Caki2 (cell line): ENCODE results near the gene GPR108. TPM values are rescaled to one million over a fixed set of nuclear protein-coding genes. Genes with fewer than 3 reads are reported as not detected.

Source experiments
- DNase-seq: peaks from one replicate; pipeline ENCODE4 v3.0.0-alpha.2; 2015; ENCODE audit warnings: low read depth
- in situ Hi-C: cut with HindIII; loops from 2 replicates; pipeline ENCODE4 v1.10.0; 2016; ENCODE audit warnings: low sequenced_read_pairs, low pct_unique_long_range_greater_than_20kb, mixed read lengths
- total RNA-seq: library from RNA; depleted of rRNA; stranded (reverse); fragments of >200 nt; shearing (Covaris generic); gene quantifications from 2 replicates; pipeline ENCODE4 v1.2.3, GENCODE V29; 2014; ENCODE audit warnings: low replicate concordance

Gene GPR108
- total RNA-seq, 1 experiment from 2014 or later, result 52.8 TPM

- peak; percentile 34 for DNase-seq
These were observed 3.4 kb upstream of the GPR108 start for GRCh38 chr19:6740589-6741343.

GRCh38 chr19:6739883-6740588, 2.7 kb upstream of the GPR108 start:
- DNase-seq, result peak; percentile 48
- in situ Hi-C loops, result no loop called here

More at GRCh38 chr19:6740589-6741343, 3.4 kb upstream of the GPR108 start:
- in situ Hi-C loops, result no loop called here

GRCh38 chr19:6739390-6739882, 2.1 kb upstream of the GPR108 start, which contains the start of gene TRIP10:
TSS of gene TRIP10 (plus strand) at chr19:6739680. CDS start at chr19:6739762, 82 bp downstream.
- in situ Hi-C loops, result no loop called here
- DNase-seq, result no peak

- in situ Hi-C loops, result no loop called here
- DNase-seq, result peak; percentile 41
These were observed 1.5 kb upstream of the GPR108 start for GRCh38 chr19:6738787-6739389.

GRCh38 chr19:6737873-6738786, 750 bp upstream of the GPR108 start:
- in situ Hi-C loops, result no loop called here

GRCh38 chr19:6736917-6737283, 480 bp downstream of the GPR108 start:
- DNase-seq, result no peak
- in situ Hi-C loops, result no loop called here

More at GRCh38 chr19:6737873-6738786, 750 bp upstream of the GPR108 start:
- peak; percentile 68 for DNase-seq

GRCh38 chr19:6736169-6736916, 1.0 kb downstream of the GPR108 start:
- DNase-seq, result peak; percentile 78
- in situ Hi-C loops, result no loop called here

GRCh38 chr19:6735181-6735911, 2.0 kb downstream of the GPR108 start:
- in situ Hi-C loops, result no loop called here
- DNase-seq, result no peak

GRCh38 chr19:6734096-6734696, 3.2 kb downstream of the GPR108 start:
- in situ Hi-C loops, result no loop called here
- no peak for DNase-seq

GRCh38 chr19:6733338-6734095, 3.9 kb downstream of the GPR108 start:
- DNase-seq, result no peak
- in situ Hi-C loops, result no loop called here

- in situ Hi-C loops, result no loop called here
- no peak for DNase-seq
These were observed 4.5 kb downstream of the GPR108 start for GRCh38 chr19:6732803-6733337.

GRCh38 chr19:6731822-6732221, 5.6 kb downstream of the GPR108 start:
- no peak for DNase-seq
- in situ Hi-C loops, result no loop called here

- DNase-seq, result no peak
- in situ Hi-C loops, result no loop called here
These were observed 6.3 kb downstream of the GPR108 start for GRCh38 chr19:6730941-6731670.

GRCh38 chr19:6730153-6730804, 7.1 kb downstream of the GPR108 start:
- DNase-seq, result peak; percentile 63
- in situ Hi-C loops, result no loop called here
